Measurements from ENCODE around the gene PI4KB.

DNA sequence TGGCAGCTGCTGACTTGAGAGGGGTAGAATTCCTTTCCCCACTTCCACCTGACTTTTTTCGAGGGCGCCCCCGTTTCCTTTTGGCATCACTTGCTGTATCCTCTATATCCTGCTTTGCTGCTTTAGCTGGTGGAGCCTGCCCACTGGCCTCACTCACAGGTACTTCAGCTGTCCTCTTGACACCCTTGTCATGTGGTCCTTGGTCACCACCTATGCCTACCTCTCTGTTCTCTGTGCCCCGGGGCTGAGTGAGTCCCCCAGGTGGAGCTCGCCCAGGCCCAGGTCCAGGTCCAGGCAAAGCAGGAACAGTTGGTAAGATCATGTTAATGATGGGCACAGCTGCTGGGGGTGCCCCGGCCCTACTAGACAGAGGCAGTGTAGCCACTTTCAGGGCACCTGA lies 15.4 kb upstream of the PI4KB start:
- TF ChIP-seq, protein P1, sequence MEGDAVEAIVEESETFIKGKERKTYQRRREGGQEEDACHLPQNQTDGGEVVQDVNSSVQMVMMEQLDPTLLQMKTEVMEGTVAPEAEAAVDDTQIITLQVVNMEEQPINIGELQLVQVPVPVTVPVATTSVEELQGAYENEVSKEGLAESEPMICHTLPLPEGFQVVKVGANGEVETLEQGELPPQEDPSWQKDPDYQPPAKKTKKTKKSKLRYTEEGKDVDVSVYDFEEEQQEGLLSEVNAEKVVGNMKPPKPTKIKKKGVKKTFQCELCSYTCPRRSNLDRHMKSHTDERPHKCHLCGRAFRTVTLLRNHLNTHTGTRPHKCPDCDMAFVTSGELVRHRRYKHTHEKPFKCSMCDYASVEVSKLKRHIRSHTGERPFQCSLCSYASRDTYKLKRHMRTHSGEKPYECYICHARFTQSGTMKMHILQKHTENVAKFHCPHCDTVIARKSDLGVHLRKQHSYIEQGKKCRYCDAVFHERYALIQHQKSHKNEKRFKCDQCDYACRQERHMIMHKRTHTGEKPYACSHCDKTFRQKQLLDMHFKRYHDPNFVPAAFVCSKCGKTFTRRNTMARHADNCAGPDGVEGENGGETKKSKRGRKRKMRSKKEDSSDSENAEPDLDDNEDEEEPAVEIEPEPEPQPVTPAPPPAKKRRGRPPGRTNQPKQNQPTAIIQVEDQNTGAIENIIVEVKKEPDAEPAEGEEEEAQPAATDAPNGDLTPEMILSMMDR (IDR thresholded peaks at IDR 0.05 in 4 of 5, conservative IDR thresholded peaks at IDR 0.05 in 1 of 5) = no peak
- no peak for TF ChIP-seq POLR2A (IDR thresholded peaks at IDR 0.05)
